Skeletal muscle satellite cell (primary cell): ENCODE measurements around the gene RPS19BP1.
A peak's percentile ranks its signal among the peaks of the same experiment; 100 is the strongest.

Source experiments
- H3K27me3 ChIP-seq: 2 replicates; pipeline ENCODE4 v1.7.0; 2013; ENCODE audit warnings: low read length; ENCODE audit not compliant: control insufficient read depth, insufficient read depth
- H3K36me3 ChIP-seq: 2 replicates; pipeline ENCODE4 v1.7.0; 2013; ENCODE audit warnings: mild to moderate bottlenecking, control low read depth, low read length; ENCODE audit not compliant: insufficient read depth
- H3K4me1 ChIP-seq: 2 replicates; pipeline ENCODE4 v1.7.0; 2013; ENCODE audit warnings: low read length; ENCODE audit not compliant: control insufficient read depth, insufficient read depth
- H3K4me2 ChIP-seq: 2 replicates; pipeline ENCODE4 v1.7.0; 2013; ENCODE audit warnings: mild to moderate bottlenecking, low read length
- H3K4me3 ChIP-seq: 2 replicates; pipeline ENCODE4 v1.7.0; 2013; ENCODE audit warnings: low read length
- H3K9ac ChIP-seq: 2 replicates; pipeline ENCODE4 v1.7.0; 2013; ENCODE audit warnings: mild to moderate bottlenecking, low read depth, low read length, moderate library complexity
- H3K9me3 ChIP-seq: replicated peaks from 2 replicates; pipeline ENCODE4 v1.7.0; 2013; ENCODE audit warnings: mild to moderate bottlenecking, control low read depth, low read length

Gene RPS19BP1

GRCh38 chr22:39535831-39536449 lies 3.4 kb upstream of the RPS19BP1 start:
- H3K36me3 ChIP-seq = peaks cover 4% of the 10 kb centered on the region
- peaks cover 18% of the 10 kb centered on the region for H3K27me3 ChIP-seq
- no peak overlapping the region for H3K4me2 ChIP-seq
- no peak overlapping the region for H3K9ac ChIP-seq
- H3K4me3 ChIP-seq = no peak overlapping the region
- peaks cover 20% of the 10 kb centered on the region for H3K4me1 ChIP-seq
- no peaks in the 10 kb centered on the region for H3K9me3 ChIP-seq

- Histone ChIP-seq H3K9me3 (no peaks in the 10 kb centered on the region), H3K4me2 (no peak overlapping the region), H3K4me3 (no peak overlapping the region), H3K36me3 (peaks cover 8% of the 10 kb centered on the region), H3K9ac (no peak overlapping the region), H3K4me1 (peaks cover 25% of the 10 kb centered on the region), H3K27me3 (peaks cover 18% of the 10 kb centered on the region)
Measured at GRCh38 chr22:39535357-39535725, 2.8 kb upstream of the RPS19BP1 start.

- peak overlapping the region; percentile 51 for H3K4me3 ChIP-seq
- peaks cover 12% of the 10 kb centered on the region for H3K27me3 ChIP-seq
- H3K36me3 ChIP-seq = peaks cover 14% of the 10 kb centered on the region
- H3K9ac ChIP-seq = peak overlapping the region; percentile 43
- peak overlapping the region; percentile 70 for H3K4me2 ChIP-seq
- peaks cover 26% of the 10 kb centered on the region for H3K4me1 ChIP-seq
- H3K9me3 ChIP-seq = no peaks in the 10 kb centered on the region
Measured at GRCh38 chr22:39534591-39535356, 2.2 kb upstream of the RPS19BP1 start.

- Histone ChIP-seq H3K4me2 (peak overlapping the region; percentile 70), H3K27me3 (peaks cover 11% of the 10 kb centered on the region), H3K9ac (peak overlapping the region; percentile 43), H3K4me3 (no peak overlapping the region), H3K36me3 (peaks cover 19% of the 10 kb centered on the region), H3K9me3 (no peaks in the 10 kb centered on the region), H3K4me1 (peaks cover 31% of the 10 kb centered on the region)
Measured at GRCh38 chr22:39534092-39534506, 1.6 kb upstream of the RPS19BP1 start.

- H3K4me2 ChIP-seq = peak overlapping the region; percentile 83
- peaks cover 32% of the 10 kb centered on the region for H3K36me3 ChIP-seq
- peaks cover 40% of the 10 kb centered on the region for H3K4me1 ChIP-seq
- no peaks in the 10 kb centered on the region for H3K9me3 ChIP-seq
- peaks cover 3% of the 10 kb centered on the region for H3K27me3 ChIP-seq
- peak overlapping the region; percentile 22 for H3K9ac ChIP-seq
- peak overlapping the region; percentile 12 for H3K4me3 ChIP-seq
Measured at GRCh38 chr22:39530692-39531331, 1.7 kb downstream of the RPS19BP1 start.

- Histone ChIP-seq H3K4me3 (no peak overlapping the region), H3K4me1 (peaks cover 39% of the 10 kb centered on the region), H3K9me3 (no peaks in the 10 kb centered on the region), H3K9ac (no peak overlapping the region), H3K36me3 (peaks cover 32% of the 10 kb centered on the region), H3K27me3 (no peaks in the 10 kb centered on the region), H3K4me2 (peak overlapping the region; percentile 69)
Measured at GRCh38 chr22:39530116-39530515, 2.4 kb downstream of the RPS19BP1 start.

- Histone ChIP-seq H3K36me3 (peaks cover 37% of the 10 kb centered on the region), H3K9ac (peak overlapping the region; percentile 30), H3K4me2 (peak overlapping the region; percentile 69), H3K27me3 (no peaks in the 10 kb centered on the region), H3K4me3 (no peak overlapping the region), H3K9me3 (no peaks in the 10 kb centered on the region), H3K4me1 (peaks cover 33% of the 10 kb centered on the region)
Measured at GRCh38 chr22:39529487-39529851, 3.1 kb downstream of the RPS19BP1 start.

- no peaks in the 10 kb centered on the region for H3K27me3 ChIP-seq
- H3K4me3 ChIP-seq = no peak overlapping the region
- H3K9ac ChIP-seq = peak overlapping the region; percentile 30
- peaks cover 30% of the 10 kb centered on the region for H3K4me1 ChIP-seq
- H3K36me3 ChIP-seq = peaks cover 43% of the 10 kb centered on the region
- H3K4me2 ChIP-seq = peak overlapping the region; percentile 74
- H3K9me3 ChIP-seq = no peaks in the 10 kb centered on the region
Measured at GRCh38 chr22:39528681-39529486, 3.7 kb downstream of the RPS19BP1 start.

GRCh38 chr22:39528080-39528661 lies 4.4 kb downstream of the RPS19BP1 start:
- Histone ChIP-seq H3K27me3 (no peaks in the 10 kb centered on the region), H3K36me3 (peaks cover 46% of the 10 kb centered on the region), H3K4me3 (no peak overlapping the region), H3K4me1 (peaks cover 32% of the 10 kb centered on the region), H3K4me2 (peak overlapping the region; percentile 74), H3K9ac (no peak overlapping the region), H3K9me3 (no peaks in the 10 kb centered on the region)

- Histone ChIP-seq H3K9me3 (no peaks in the 10 kb centered on the region), H3K36me3 (peaks cover 53% of the 10 kb centered on the region), H3K4me3 (no peak overlapping the region), H3K27me3 (no peaks in the 10 kb centered on the region), H3K4me1 (peaks cover 39% of the 10 kb centered on the region), H3K4me2 (no peak overlapping the region), H3K9ac (no peak overlapping the region)
Measured at GRCh38 chr22:39527481-39527961, 5.0 kb downstream of the RPS19BP1 start.
